Activated CD4-positive, alpha-beta T cell treated with anti-CD3 and anti-CD28 coated beads for 48 hours (primary cell): ENCODE results near the gene TM6SF1.
"Not testable (repeated sequence)": the region's sequence is repeated elsewhere in the genome, so short reads cannot be mapped to it uniquely, and the experiment has no call there.

Experiments
- DNase-seq: peaks from one replicate; pipeline ENCODE4 v3.0.0-alpha.2; 2020

The TM6SF1 gene

GRCh38 chr15:83118968-83119367 lies 11.5 kb downstream of the TM6SF1 start:
- no peak for DNase-seq

DNA sequence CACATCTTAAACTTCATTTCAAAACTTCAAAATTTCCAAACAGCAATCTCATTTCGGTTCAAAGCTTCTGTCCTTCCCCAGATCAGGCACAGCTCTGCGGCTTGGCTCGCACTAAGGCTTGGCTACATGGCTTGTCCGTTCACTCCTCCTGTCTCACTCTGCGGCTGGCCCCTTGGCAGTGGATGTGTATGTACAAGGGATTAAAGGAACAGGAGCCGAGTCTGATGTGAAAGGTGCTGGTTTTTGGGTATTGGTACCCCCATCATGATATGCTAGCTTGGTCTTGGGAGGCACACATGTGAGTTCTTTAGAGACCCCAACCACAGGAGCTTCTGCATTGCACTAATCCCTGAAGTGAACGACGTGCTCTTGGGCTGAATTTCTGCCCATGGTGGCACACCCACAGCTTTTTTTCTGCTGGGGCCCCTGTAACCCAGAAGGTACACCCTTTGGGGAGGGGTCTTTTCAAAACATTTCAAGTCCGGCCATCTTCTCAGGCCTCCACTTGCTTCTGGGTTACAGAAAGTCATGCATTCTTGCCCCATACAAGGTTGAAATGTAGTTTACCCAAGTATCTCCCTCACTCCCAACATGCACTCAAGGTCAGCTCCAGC lies 12.6 kb downstream of the TM6SF1 start:
- DNase-seq = no peak

DNA sequence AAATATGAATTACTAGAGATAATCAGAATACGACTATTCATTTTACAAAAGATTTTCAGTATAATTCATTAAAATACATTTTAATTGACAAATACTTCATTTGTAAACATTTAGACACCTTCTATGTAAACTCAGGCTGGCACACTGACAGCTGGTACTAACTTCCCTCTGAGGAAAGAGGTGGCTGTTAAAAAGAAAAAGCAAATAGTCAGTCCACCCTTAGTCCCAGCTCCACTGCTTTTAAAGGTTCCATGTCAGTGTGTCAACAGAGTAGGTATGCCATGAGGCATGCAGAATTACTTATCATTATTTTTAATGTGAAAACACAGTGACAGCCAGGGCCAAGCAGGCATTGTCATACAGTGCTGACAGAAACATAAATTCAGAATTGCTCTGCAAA lies 16.1 kb downstream of the TM6SF1 start:
- no peak for DNase-seq

- DNase-seq = no peak
These were observed 20.2 kb downstream of the TM6SF1 start for GRCh38 chr15:83127547-83128150.

GRCh38 chr15:83129791-83130190 lies 22.3 kb downstream of the TM6SF1 start:
- no peak for DNase-seq

- no peak for DNase-seq
These were observed 25.5 kb downstream of the TM6SF1 start for GRCh38 chr15:83132861-83133523.

DNA sequence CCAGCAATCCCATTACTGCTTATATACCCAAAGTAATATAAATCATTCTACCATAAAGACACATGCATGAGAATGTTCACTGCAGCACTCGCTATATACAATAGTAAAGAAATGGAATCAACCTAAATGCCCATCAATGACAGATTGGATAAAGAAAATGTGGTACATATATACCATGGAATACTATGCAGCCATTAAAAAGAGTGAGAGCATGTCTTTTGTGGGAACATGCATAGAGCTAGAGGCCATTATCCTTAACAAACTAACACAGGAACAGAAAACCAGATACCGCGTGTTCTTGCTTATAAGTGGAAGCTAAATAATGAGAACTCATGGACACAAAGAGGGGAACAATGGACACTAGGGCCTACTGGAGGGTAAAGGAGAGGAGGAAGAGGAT lies 34.7 kb downstream of the TM6SF1 start:
- not testable (repeated sequence) for DNase-seq

DNA sequence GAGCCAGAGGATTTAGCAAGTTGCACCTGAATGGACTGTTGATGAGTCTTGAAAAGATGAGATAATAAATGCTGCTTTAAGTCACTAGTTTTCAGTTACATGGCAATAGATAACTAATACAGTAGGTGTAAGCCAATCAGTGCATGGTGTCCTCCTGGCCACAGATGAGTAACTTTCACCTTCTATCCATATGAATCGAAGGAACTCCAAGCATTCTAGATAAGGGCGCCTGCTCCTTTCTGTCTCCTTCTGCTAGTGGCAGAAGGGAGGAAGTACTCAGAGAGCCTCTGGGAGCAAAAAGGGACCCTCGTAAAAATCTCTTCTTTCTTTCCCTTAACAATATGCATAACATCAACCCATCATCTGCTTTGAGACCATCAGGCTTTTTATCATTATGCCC lies 37.3 kb downstream of the TM6SF1 start:
- DNase-seq = no peak

GRCh38 chr15:83153288-83153687 lies 45.8 kb downstream of the TM6SF1 start:
- DNase-seq = no peak

DNA sequence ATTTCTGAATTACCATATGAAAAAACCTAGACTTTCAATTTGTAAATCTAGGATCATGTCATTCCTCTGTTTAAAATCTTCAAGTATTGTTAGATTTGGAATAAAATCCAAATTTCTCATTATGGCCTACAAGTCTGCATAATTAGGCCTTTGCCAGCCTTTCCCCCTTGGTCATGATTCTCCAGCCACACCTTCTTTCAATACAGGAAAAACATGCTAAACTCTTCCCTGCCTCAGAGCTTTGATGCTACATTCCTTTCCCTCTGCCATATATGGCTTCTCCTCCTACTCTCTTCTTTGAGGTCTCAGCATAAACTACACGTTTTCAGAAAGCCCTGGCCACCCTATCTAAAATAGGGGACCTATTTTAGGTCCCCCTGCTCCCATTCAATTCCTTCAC lies 48.5 kb downstream of the TM6SF1 start:
- no peak for DNase-seq

- DNase-seq = no peak
These were observed 50.9 kb downstream of the TM6SF1 start for GRCh38 chr15:83158393-83158792.

GRCh38 chr15:83160741-83161140 lies 53.3 kb downstream of the TM6SF1 start:
- no peak for DNase-seq

- DNase-seq = no peak
These were observed 55.6 kb downstream of the TM6SF1 start for GRCh38 chr15:83163032-83163431.

DNA sequence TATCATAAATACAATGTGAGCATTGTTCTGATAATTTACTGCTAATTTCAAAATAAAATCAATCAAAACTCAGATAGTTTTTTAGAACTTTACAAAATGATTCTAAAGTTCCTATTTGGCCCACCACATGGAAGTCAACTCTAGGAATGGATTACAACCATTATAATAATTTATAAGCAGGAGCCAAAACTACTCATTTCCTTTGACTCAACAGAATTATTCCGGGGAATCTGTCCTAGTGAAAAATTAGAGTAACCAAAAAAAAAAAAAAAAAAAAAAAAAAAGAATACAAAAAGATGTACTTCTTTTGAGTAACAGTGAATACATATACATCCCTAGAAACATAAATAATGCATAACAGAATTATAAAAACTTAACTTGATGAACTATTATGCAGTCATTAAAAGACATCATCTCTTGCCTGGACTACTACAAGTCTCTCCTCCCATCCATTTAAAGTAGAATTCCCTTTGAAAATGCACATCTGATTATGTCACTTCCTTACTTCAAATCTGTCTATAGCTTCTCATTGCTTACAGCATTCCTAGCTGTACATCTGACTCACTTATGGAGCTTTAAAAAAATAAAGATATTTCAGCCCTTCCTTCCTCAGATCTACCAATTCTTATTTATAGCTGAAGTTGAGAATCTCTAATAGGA lies 56.8 kb downstream of the TM6SF1 start:
- DNase-seq = no peak

DNA sequence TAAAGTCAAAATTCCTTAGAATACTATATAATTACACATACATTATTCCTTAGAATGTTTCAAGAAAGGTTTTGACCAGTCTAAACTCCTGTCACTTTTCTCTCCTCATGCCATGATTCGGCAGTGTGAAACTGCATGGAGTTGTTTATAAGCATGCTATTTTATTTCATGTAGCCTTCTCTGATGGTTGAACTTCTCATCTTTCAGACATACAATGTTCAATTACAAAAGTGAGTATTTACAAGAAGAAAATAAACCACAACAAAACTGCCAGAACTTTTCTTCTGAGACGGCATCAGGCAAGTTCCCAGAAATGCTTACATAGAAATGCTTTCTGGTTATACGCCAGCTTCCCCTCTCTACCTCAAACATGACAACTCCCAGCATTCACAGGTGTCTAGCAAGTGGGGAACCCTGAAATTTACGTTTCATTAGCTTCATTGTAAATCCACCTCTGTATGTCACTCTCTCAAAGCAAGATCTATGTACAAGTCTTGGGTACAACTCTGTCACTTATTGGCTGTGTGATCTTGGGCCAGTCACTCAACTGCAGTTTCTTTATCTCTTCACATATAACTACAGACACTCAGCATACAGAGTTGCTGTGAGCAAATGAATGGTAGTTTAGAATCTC lies 57.4 kb downstream of the TM6SF1 start:
- no peak for DNase-seq

DNA sequence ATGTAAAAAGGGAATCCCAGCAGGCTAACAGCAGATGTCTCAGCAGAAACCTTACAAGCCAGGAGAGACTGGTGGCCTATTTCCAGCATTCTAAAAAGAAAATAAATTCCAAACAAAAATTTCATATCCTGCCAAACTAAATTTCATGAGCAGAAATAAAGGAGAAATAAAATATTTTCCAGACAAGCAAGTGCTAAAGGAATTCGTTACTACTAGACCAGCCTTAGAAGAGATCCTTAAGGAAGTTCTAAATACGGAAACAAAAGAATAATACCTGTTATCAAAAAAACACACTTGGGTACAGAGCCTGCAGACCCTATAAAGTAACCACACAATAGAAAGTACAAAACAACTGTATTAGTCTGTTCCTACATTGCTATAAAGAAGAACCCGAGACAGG lies 58.8 kb downstream of the TM6SF1 start:
- DNase-seq = no peak

DNA sequence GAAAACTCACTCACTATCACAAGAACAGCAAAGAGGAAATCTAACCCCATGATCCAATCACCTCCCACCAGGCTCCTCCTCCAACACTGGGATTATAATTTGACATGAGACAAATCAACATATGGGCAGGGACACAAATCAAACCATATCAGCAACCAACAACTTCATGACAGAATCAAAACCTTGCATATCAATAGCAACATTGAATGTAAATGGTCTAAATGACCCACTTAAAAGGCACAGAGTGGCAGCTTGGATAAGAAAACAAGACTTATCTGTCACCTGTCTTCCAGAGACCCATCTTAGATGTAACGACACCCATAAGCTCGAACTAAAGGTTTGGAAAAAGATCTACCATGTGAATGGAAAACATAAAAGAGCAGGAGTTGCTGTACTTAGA lies 59.4 kb downstream of the TM6SF1 start:
- no peak for DNase-seq

DNA sequence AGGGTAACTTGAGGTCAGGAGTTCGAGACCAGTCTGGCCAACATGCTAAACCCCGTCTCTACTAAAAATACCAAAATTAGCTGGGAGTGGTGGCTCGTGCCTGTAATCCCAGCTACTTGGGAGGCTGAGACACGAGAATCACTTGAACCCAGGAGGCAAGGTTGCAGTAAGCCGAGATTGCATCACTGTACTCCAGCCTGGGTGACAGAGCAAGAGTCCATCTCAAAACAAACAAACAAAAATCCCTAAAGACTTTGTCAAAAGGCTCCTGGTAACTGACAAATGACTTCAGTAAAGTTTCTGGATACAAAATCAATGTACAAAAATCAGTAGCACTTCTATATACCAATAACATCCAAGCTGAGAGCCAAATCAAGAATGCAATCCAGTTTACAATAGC lies 62.1 kb downstream of the TM6SF1 start:
- DNase-seq = not testable (repeated sequence)

DNA sequence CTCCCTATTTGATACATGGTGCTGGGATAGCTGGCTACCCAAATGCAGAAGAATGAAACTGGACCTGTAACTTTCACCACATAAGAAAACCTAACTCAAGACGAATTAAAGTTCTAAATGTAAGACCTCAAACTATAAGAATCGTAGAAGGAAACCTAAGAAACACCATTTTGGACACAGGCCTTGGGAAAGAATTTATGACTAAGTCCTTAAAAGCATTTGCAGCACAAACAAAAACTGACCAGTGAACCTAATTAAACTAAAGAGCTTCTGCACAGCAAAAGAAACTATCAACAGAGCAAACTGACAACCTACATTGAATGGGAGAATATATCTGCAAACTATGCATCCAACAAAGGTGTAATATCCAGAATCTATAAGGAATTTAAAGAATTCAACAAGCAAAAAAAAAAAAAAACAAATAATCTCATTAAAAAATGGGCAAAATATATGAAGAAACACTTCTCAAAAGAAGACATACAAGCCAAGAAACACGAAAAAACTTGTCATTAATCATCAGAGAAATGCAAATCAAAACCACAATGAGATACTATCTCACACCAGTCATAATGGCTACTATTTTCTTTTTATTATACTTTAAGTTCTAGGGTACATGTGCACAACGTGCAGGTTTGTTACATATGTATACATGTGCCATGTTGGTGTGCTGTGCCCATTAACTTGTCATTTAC lies 63.2 kb downstream of the TM6SF1 start:
- no peak for DNase-seq

DNA sequence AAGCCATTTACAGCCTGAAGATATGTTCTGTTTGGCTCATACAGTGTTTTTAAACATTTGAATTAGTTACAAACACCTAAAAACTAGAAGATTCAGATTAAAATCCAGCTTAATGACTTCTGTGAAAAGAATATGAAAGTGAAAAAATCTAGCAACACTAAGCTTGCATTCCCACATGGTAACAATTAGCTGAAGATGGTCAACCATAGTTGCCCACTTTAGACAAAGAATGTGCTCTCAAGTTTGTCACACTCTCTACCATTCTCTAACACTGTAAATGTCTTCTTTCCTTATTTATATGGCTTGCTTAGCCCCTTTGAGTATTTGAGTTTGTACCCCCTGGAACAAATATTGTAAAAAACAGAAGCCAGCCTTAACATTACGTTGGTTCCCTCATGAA lies 67.4 kb downstream of the TM6SF1 start:
- no peak for DNase-seq

DNA sequence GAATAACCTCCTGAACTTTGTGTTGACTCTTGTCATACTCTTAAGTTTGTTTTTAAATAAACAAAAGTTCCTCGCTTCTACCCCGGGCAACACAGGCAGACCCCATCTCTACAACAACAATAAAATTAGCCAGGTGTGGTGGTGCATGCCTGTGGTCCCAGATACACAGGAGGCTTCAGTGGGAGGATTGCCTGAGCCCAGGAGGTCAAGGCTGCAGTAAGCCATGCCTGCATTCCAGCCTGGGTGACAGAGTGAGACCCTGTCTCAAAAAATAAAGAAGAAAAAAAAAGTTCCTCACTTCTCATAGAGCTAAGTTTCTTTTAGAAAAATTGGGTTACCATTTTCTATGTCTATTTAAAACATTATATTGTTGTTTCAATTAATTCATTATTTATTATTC lies 70.9 kb downstream of the TM6SF1 start:
- no peak for DNase-seq

- DNase-seq = no peak
These were observed 71.5 kb downstream of the TM6SF1 start for GRCh38 chr15:83178869-83179325.

- DNase-seq = no peak
These were observed 78.1 kb downstream of the TM6SF1 start for GRCh38 chr15:83185561-83185960.
